K562 (cell line): ENCODE results near the gene ABCF2. TPM values are rescaled to one million over a fixed set of nuclear protein-coding genes. Genes with fewer than 3 reads are reported as not detected.

ENCODE experiments used
- ATAC-seq: fragments of 200-7000 bp; cut with Tn5 transposase; 3 replicates; pipeline ENCODE4 v1.9.1; 2020; ENCODE audit warnings: moderate library complexity
- BruUV-seq: library from RNA; stranded (reverse); fragments of 400-500 nt; replicated peaks from 2 replicates; lab custom pipeline; 2021; lab: Mats Ljungman, UMichigan
- CTCF ChIA-PET: fragments of 300-600 bp; formaldehyde crosslinking; extraction: SDS; loops from one replicate; lab custom pipeline; 2021; ENCODE audit warnings: low intra/inter-chr PET ratio; lab: Yijun Ruan, JAX
- POLR2A ChIA-PET: fragments of 300-600, 350-650 bp; sonication (Branson Sonifier 250); formaldehyde crosslinking; extraction: SDS; loops from one replicate; lab custom pipeline; 2021; ENCODE audit warnings: antibody characterized with exemption, inconsistent platforms; lab: Yijun Ruan, JAX
- DNase-seq, 4 experiments: peaks; one replicate each; pipeline versions ENCODE4 v3.0.0 to v3.0.0-alpha.2; 2011 to 2018; ENCODE audit warnings: low spot score in 3 of 4, mixed read lengths in 3 of 4; ENCODE audit errors: extremely low read depth in 1 of 4
- FAIRE-seq: peaks from 2 replicates; lab custom pipeline; 2011; peaks lifted over from hg19 to GRCh38; lab: Jason Lieb, UNC
- H2AFZ ChIP-seq: 2 replicates; pipeline ENCODE4 v1.6.0; 2011; ENCODE audit warnings: low read depth, low read length, control low read depth, inconsistent platforms
- H3K27ac ChIP-seq: fragments of 200-600 bp; 3 replicates; pipeline ENCODE4 v1.8.0; 2011; ENCODE audit warnings: low read depth, mild to moderate bottlenecking, control low read depth, inconsistent platforms, low read length, moderate library complexity, mixed read lengths; ENCODE audit errors: extremely low read depth
- H3K27me3 ChIP-seq, 2 experiments: fragments of 300-600 bp in 1 of 2; 2 replicates in 1 of 2; 3 replicates in 1 of 2; pipeline versions ENCODE4 v1.6.0 to v1.8.0; 2011; ENCODE audit warnings: inconsistent platforms in 2 of 2, low read length in 2 of 2, mild to moderate bottlenecking in 1 of 2, mixed read lengths in 1 of 2, moderate library complexity in 1 of 2; ENCODE audit not compliant: control insufficient read depth in 2 of 2, insufficient read depth in 2 of 2
- H3K36me3 ChIP-seq: fragments of 300-600 bp; 3 replicates; pipeline ENCODE4 v1.8.0; 2011; ENCODE audit warnings: mild to moderate bottlenecking, low read length, inconsistent platforms; ENCODE audit not compliant: control insufficient read depth, insufficient read depth
- H3K4me1 ChIP-seq, 2 experiments: fragments of 200-600 bp in 1 of 2; replicated peaks in 1 of 2; 2 replicates in 1 of 2; 3 replicates in 1 of 2; pipeline versions ENCODE4 v1.5.1 to v1.8.0; 2011; ENCODE audit warnings: inconsistent platforms in 2 of 2, low read length in 2 of 2, mild to moderate bottlenecking in 1 of 2, mixed read lengths in 1 of 2, moderate library complexity in 1 of 2; ENCODE audit not compliant: control insufficient read depth in 2 of 2, insufficient read depth in 2 of 2
- H3K4me2 ChIP-seq: 2 replicates; pipeline ENCODE4 v1.6.1; 2011; ENCODE audit warnings: low read length, control low read depth, inconsistent platforms, mixed read lengths; ENCODE audit not compliant: insufficient read depth
- H3K4me3 ChIP-seq: fragments of 200-600 bp; sonication (generic), shearing (Covaris generic); 2 replicates; pipeline ENCODE4 v1.5.1; 2016; ENCODE audit warnings: control low read depth, inconsistent platforms
- H3K79me2 ChIP-seq: fragments of 200-600 bp; 3 replicates; pipeline ENCODE4 v1.8.0; 2011; ENCODE audit warnings: low read length, inconsistent platforms; ENCODE audit not compliant: control insufficient read depth, insufficient read depth
- H3K9ac ChIP-seq, 2 experiments: 2 replicates each; pipeline versions ENCODE4 v1.6.0 to v1.6.1; 2011; ENCODE audit warnings: low read depth in 2 of 2, low read length in 2 of 2, control low read depth in 1 of 2, inconsistent platforms in 1 of 2, mild to moderate bottlenecking in 1 of 2, mixed read lengths in 1 of 2; ENCODE audit not compliant: insufficient read depth in 1 of 2
- H3K9me1 ChIP-seq: one replicate; pipeline ENCODE4 v1.6.0; 2011; ENCODE audit warnings: inconsistent platforms, mild to moderate bottlenecking, low read length, moderate library complexity; ENCODE audit not compliant: control insufficient read depth, insufficient read depth
- H3K9me3 ChIP-seq: replicated peaks from 2 replicates; pipeline ENCODE4 v1.5.1; 2011; ENCODE audit warnings: low read depth, low read length, inconsistent platforms; ENCODE audit not compliant: control insufficient read depth, insufficient read depth
- H4K20me1 ChIP-seq: replicated peaks from 2 replicates; pipeline ENCODE4 v1.6.1; 2011; ENCODE audit warnings: low read length, inconsistent platforms, mixed read lengths; ENCODE audit not compliant: control insufficient read depth, insufficient read depth
- GABPA ChIP-seq: fragments of 200-800 bp; sonication (Bioruptor generic); conservative IDR thresholded peaks from 2 replicates; pipeline ENCODE4 v1.6.1; 2016; ENCODE audit warnings: low read depth, missing genetic modification characterization, missing compliant biosample characterization
- NFYB ChIP-seq: IDR thresholded peaks from 2 replicates; pipeline ENCODE4 v1.6.1; 2011; ENCODE audit warnings: mild to moderate bottlenecking, moderate library complexity; ENCODE audit not compliant: insufficient read length; ENCODE audit errors: extremely low read depth
- RAD21 ChIP-seq, 2 experiments: fragments of 250-450 bp in 1 of 2; fragments of 450-650 bp in 1 of 2; sonication (Bioruptor Pico) in 1 of 2; formaldehyde crosslinking in 1 of 2; IDR thresholded peaks in 1 of 2; conservative IDR thresholded peaks in 1 of 2; 2 replicates each; pipeline versions ENCODE4 v1.4.0 to v1.8.0; 2020 to 2022; ENCODE audit warnings: mild to moderate bottlenecking in 2 of 2, moderate library complexity in 1 of 2
- SMC3 ChIP-seq: conservative IDR thresholded peaks from 2 replicates; pipeline ENCODE4 v1.6.1; 2011; ENCODE audit warnings: low read depth, low read length, improper control_type of control experiment; ENCODE audit not compliant: insufficient read depth
- WGBS: fragments of 100-300 bp; shearing (Covaris generic); methylation state at CpG from one replicate; pipeline ENCODE4 v1.1.6; 2016; ENCODE audit warnings: low coverage, mixed read lengths; ENCODE audit not compliant: insufficient coverage; ENCODE audit errors: missing lambda C conversion rate; 5-methylcytosine and 5-hydroxymethylcytosine counted together
- in situ Hi-C: fragments of 300-500 bp; cut with MboI; formaldehyde crosslinking; loops from 4 replicates; pipeline ENCODE4 v1.15.0; 2018; ENCODE audit warnings: inconsistent platforms, mixed read lengths
- intact Hi-C: fragments of 100-400 bp; cut with micrococcal nuclease; formaldehyde crosslinking; loops from 2 replicates; pipeline ENCODE4 v1.14.2; 2022
- polyA plus RNA-seq, 8 experiments: library from polyadenylated mRNA; depleted of rRNA in 4 of 8; stranded (reverse) in 5 of 8; unstranded in 3 of 8; fragments of >200 nt; fragmentation: Nextera tagmentation in 2 of 8; fragmentation: Illumina TruSeq in 1 of 8; extraction: Ambion mirVana in 2 of 8; extraction: Trizol in 1 of 8; gene quantifications; 2 replicates each; pipeline versions ENCODE4 v1.2.1 to v1.2.3, GENCODE V29; 2011 to 2014; ENCODE audit warnings: inconsistent platforms in 1 of 8, missing spikeins in 1 of 8
- total RNA-seq, 7 experiments: library from RNA; depleted of rRNA in 6 of 7; stranded (reverse); fragments of >200 nt in 6 of 7; fragmentation: Illumina TruSeq in 2 of 7; extraction: Trizol in 2 of 7; gene quantifications; 2 replicates each; pipeline versions ENCODE4 v1.2.1 to v1.2.3, GENCODE V29; 2011 to 2021; ENCODE audit warnings: low replicate concordance in 1 of 7
- TF ChIP-seq, protein P1 (sequence below): sonication (generic); formaldehyde crosslinking; IDR thresholded peaks from 2 replicates; pipeline ENCODE4 v1.8.0; 2022; ENCODE audit warnings: mild to moderate bottlenecking, missing genetic modification reagents
- TF ChIP-seq, protein P2 (sequence below): IDR thresholded peaks from 2 replicates; pipeline ENCODE4 v1.6.1; 2011; ENCODE audit warnings: borderline replicate concordance, low read depth, mild to moderate bottlenecking, moderate library complexity, low read length; ENCODE audit not compliant: insufficient read depth, poor library complexity, severe bottlenecking
- TF ChIP-seq, protein P3 (sequence below), 3 experiments: IDR thresholded peaks in 2 of 3; conservative IDR thresholded peaks in 1 of 3; 2 replicates each; pipeline ENCODE4 v1.5.1; 2011 to 2012; ENCODE audit warnings: low read length in 3 of 3, mild to moderate bottlenecking in 3 of 3, control low read depth in 2 of 3, improper control_type of control experiment in 1 of 3, inconsistent platforms in 1 of 3, low read depth in 1 of 3, mixed read lengths in 1 of 3, moderate library complexity in 1 of 3; ENCODE audit not compliant: insufficient read depth in 2 of 3
- TF ChIP-seq, protein P4 (sequence below): fragments of 450-650 bp; conservative IDR thresholded peaks from 2 replicates; pipeline ENCODE4 v1.6.1; 2016; ENCODE audit warnings: missing genetic modification characterization, low read depth, mild to moderate bottlenecking, missing compliant biosample characterization, moderate library complexity

The ABCF2 gene
- total and polyA plus RNA-seq, 9 of the 15 experiments (the other 6 are each of a cell fraction or from before 2014, with no cell fraction given), result 62.1 to 224 (median 113) TPM

DNA sequence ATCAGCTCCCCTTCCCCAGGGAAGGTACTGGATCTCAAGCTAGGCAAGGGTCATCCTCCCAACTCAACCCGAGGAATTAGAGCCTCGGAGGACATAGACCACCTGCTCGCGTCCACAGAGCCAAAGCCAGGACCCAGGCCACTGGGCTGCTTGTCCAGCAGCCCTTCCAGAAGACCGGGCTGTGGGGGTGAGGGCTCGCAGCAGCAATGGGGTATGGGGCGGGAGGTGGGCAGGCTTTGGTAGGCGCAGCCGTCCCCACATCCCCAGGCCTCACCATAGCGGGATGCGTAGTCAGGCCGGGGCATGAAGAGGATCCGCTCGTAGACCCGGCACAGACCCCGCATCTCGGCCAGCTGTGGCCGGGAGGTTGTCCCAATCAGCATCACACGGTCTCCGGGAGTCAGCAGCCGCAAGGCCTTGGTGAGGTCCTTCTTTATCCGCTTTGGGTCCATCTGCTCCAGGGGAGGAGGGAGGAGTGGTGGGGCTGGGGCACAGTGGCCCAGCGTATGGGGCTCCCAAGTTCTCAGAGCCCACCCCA lies 34.9 kb downstream of the ABCF2 start (continued):
- TF ChIP-seq, protein P1, sequence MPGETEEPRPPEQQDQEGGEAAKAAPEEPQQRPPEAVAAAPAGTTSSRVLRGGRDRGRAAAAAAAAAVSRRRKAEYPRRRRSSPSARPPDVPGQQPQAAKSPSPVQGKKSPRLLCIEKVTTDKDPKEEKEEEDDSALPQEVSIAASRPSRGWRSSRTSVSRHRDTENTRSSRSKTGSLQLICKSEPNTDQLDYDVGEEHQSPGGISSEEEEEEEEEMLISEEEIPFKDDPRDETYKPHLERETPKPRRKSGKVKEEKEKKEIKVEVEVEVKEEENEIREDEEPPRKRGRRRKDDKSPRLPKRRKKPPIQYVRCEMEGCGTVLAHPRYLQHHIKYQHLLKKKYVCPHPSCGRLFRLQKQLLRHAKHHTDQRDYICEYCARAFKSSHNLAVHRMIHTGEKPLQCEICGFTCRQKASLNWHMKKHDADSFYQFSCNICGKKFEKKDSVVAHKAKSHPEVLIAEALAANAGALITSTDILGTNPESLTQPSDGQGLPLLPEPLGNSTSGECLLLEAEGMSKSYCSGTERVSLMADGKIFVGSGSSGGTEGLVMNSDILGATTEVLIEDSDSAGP, result no peak

DNA sequence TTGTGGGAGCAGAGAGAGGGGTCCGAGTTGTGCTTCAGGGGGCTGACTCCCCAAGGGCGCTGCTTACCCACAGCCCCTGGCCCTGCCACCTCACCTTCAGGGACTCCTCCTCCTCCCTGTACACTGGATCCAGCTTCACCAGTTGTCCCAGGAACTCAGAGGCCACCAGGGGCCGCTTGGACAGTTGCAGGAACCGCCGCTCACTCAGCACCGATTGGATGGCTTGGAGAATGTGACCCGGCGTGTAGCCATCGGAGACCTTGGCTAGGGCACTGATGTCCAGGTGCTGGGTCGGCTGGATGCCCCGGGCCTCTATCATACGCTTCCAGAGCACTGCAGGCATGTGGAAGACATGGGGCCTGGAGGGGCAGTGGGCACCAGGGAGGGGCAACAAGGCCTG lies 35.5 kb downstream of the ABCF2 start:
- POLR2A ChIA-PET, result interaction anchor here (0.6 to 1.0 kb wide), 4 partner anchors 14 to 106 kb away, joined by 3 to 6 read pairs (median 3); no protein-coding TSS in a partner anchor
- DNase-seq, result peak in 1 of 4 experiments; percentile 36

More for the DNA sequence above, 35.5 kb downstream of the ABCF2 start:
- ATAC-seq, result peak; percentile 66
- 2% methylated on average over 12 of the region's 12 CpGs for WGBS
- Histone ChIP-seq H4K20me1 (peaks cover 22% of the 10 kb centered on the region), H3K4me3 (no peak overlapping the region), H3K36me3 (no peaks in the 10 kb centered on the region), H3K27ac (no peak overlapping the region), H3K9me3 (no peaks in the 10 kb centered on the region), H3K4me1 (peaks cover 0 to 15% of the 10 kb centered on the region in 2 experiments; a peak in 2 of 5 replicates), H3K27me3 (peaks cover 75 to 86% of the 10 kb centered on the region in 2 experiments), H3K79me2 (no peaks in the 10 kb centered on the region), H3K9me1 (no peaks in the 10 kb centered on the region), H2AFZ (no peak overlapping the region), H3K4me2 (no peak overlapping the region), H3K9ac (peak overlapping the region in 1 of 2 experiments; percentile 18; a peak in 1 of 4 replicates)
- in situ Hi-C loops (no loop called here), intact Hi-C loops (loop anchor here (5.0 kb wide), 1 partner anchor 51 kb away; no protein-coding TSS in a partner anchor)
- no TSS peak for BruUV-seq
- CTCF ChIA-PET, result interaction anchor here (0.7 to 1.4 kb wide), 2 partner anchors 53 to 112 kb away, joined by 3 to 7 read pairs; no protein-coding TSS in a partner anchor
- FAIRE-seq, result no peak
- no peak for TF ChIP-seq GABPA (tag)
- TF ChIP-seq, protein P2, sequence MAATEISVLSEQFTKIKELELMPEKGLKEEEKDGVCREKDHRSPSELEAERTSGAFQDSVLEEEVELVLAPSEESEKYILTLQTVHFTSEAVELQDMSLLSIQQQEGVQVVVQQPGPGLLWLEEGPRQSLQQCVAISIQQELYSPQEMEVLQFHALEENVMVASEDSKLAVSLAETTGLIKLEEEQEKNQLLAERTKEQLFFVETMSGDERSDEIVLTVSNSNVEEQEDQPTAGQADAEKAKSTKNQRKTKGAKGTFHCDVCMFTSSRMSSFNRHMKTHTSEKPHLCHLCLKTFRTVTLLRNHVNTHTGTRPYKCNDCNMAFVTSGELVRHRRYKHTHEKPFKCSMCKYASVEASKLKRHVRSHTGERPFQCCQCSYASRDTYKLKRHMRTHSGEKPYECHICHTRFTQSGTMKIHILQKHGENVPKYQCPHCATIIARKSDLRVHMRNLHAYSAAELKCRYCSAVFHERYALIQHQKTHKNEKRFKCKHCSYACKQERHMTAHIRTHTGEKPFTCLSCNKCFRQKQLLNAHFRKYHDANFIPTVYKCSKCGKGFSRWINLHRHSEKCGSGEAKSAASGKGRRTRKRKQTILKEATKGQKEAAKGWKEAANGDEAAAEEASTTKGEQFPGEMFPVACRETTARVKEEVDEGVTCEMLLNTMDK, result peak; percentile 19
- TF ChIP-seq, protein P3, sequence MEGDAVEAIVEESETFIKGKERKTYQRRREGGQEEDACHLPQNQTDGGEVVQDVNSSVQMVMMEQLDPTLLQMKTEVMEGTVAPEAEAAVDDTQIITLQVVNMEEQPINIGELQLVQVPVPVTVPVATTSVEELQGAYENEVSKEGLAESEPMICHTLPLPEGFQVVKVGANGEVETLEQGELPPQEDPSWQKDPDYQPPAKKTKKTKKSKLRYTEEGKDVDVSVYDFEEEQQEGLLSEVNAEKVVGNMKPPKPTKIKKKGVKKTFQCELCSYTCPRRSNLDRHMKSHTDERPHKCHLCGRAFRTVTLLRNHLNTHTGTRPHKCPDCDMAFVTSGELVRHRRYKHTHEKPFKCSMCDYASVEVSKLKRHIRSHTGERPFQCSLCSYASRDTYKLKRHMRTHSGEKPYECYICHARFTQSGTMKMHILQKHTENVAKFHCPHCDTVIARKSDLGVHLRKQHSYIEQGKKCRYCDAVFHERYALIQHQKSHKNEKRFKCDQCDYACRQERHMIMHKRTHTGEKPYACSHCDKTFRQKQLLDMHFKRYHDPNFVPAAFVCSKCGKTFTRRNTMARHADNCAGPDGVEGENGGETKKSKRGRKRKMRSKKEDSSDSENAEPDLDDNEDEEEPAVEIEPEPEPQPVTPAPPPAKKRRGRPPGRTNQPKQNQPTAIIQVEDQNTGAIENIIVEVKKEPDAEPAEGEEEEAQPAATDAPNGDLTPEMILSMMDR (IDR thresholded peaks at IDR 0.05 in 2 of 3, conservative IDR thresholded peaks at IDR 0.05 in 1 of 3; ENCODE audit: insufficient read depth in 2 of 3, low read depth in 1 of 3, low read length in 3 of 3), result peak; percentile 39 to 48 (median 41); a peak in 4 of 6 replicates
- TF ChIP-seq, protein P4, sequence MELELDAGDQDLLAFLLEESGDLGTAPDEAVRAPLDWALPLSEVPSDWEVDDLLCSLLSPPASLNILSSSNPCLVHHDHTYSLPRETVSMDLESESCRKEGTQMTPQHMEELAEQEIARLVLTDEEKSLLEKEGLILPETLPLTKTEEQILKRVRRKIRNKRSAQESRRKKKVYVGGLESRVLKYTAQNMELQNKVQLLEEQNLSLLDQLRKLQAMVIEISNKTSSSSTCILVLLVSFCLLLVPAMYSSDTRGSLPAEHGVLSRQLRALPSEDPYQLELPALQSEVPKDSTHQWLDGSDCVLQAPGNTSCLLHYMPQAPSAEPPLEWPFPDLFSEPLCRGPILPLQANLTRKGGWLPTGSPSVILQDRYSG (tag), result no peak
- peak; percentile 20 for TF ChIP-seq NFYB
- TF ChIP-seq SMC3, result 0 out of 2 replicates have a peak, but pooled peaks have one; percentile 6
- peak in 1 of 2 experiments; percentile 23; a peak in 1 of 4 replicates for TF ChIP-seq RAD21 (CRISPR knock-in tag; conservative IDR thresholded peaks at IDR 0.05 in 1 of 2, IDR thresholded peaks at IDR 0.05 in 1 of 2)
